HepG2 (cell line): Measurements from ENCODE around the gene LRRC8D.

Source experiments
- MYC ChIP-seq: sonication (generic); formaldehyde crosslinking; IDR thresholded peaks from 2 replicates; pipeline ENCODE4 v1.9.0; 2021; ENCODE audit warnings: missing genetic modification reagents, borderline replicate concordance
- NR3C1 ChIP-seq: sonication (generic); formaldehyde crosslinking; IDR thresholded peaks from 2 replicates; pipeline ENCODE4 v1.4.0; 2020; ENCODE audit warnings: missing genetic modification reagents
- POLR2A ChIP-seq, 2 experiments: IDR thresholded peaks; 2 replicates each; pipeline ENCODE4 v1.6.1; 2011; ENCODE audit warnings: low read depth in 2 of 2, low read length in 2 of 2, mild to moderate bottlenecking in 1 of 2, moderate library complexity in 1 of 2; ENCODE audit not compliant: insufficient read depth in 1 of 2
- RELA ChIP-seq: sonication (generic); formaldehyde crosslinking; IDR thresholded peaks from 2 replicates; pipeline ENCODE4 v1.4.0; 2020; ENCODE audit warnings: missing genetic modification reagents
- SMARCC2 ChIP-seq: fragments of 450-650 bp; IDR thresholded peaks from 2 replicates; pipeline ENCODE4 v1.6.1; 2017; ENCODE audit warnings: antibody characterized with exemption, mild to moderate bottlenecking
- TAF15 ChIP-seq: fragments of 200-400 bp; formaldehyde crosslinking; IDR thresholded peaks from one replicate; pipeline ENCODE4 v1.6.1; 2018; ENCODE audit warnings: mild to moderate bottlenecking, low read depth, low read length; ENCODE audit not compliant: poor library complexity, severe bottlenecking
- ZC3H4 ChIP-seq: sonication (generic); formaldehyde crosslinking; IDR thresholded peaks from 2 replicates; pipeline ENCODE4 v1.4.0; 2020; ENCODE audit warnings: missing genetic modification reagents, borderline replicate concordance
- ZNF24 ChIP-seq: fragments of 450-650 bp; IDR thresholded peaks from 2 replicates; pipeline ENCODE4 v1.6.1; 2017; ENCODE audit warnings: antibody characterized with exemption, mild to moderate bottlenecking
- ZNF274 ChIP-seq: sonication (generic); formaldehyde crosslinking; IDR thresholded peaks from 2 replicates; pipeline ENCODE4 v1.5.1; 2020; ENCODE audit warnings: mild to moderate bottlenecking, missing genetic modification reagents
- TF ChIP-seq, protein P1 (sequence below): sonication (generic); formaldehyde crosslinking; IDR thresholded peaks from 2 replicates; pipeline ENCODE4 v1.4.0; 2020; ENCODE audit warnings: missing genetic modification reagents
- TF ChIP-seq, protein P2 (sequence below): fragments of 450-650 bp; IDR thresholded peaks from 2 replicates; pipeline ENCODE4 v1.6.1; 2017; ENCODE audit warnings: mild to moderate bottlenecking

DNA sequence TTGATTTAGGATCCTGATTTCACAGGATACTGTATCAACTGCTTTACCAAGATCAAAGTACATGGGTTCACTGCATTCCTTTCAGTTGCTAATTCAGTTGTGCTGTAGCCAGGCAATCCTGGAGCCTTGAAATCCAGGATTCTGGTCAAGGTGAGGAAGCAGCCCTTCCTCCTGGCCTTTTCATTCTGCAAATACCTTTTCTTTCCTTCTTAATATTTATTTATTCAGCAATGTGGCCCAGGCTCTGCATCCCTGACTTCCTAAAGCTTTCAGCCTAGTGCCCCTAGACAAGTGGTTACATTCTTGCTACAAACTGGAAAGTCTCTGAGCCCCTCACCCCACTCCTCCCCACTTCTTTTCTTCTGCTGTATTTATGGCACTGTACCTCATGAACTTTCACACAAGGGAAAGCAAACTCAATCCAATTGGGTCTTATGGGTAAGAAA lies 16.2 kb downstream of the LRRC8D start:
- TF ChIP-seq MYC (CRISPR knock-in tag) (no peak), NR3C1 (no peak), ZNF274 (no peak), SMARCC2 (no peak), ZC3H4 (CRISPR knock-in tag) (no peak), RELA (CRISPR knock-in tag) (no peak), POLR2A (IDR thresholded peaks at IDR 0.05; ENCODE audit: insufficient read depth in 1 of 2, low read depth in 2 of 2, low read length in 2 of 2) (peak in 1 of 2 experiments; percentile 22; a peak in 1 of 4 replicates), TAF15 (no peak), ZNF24 (no peak)
- TF ChIP-seq, protein P1, sequence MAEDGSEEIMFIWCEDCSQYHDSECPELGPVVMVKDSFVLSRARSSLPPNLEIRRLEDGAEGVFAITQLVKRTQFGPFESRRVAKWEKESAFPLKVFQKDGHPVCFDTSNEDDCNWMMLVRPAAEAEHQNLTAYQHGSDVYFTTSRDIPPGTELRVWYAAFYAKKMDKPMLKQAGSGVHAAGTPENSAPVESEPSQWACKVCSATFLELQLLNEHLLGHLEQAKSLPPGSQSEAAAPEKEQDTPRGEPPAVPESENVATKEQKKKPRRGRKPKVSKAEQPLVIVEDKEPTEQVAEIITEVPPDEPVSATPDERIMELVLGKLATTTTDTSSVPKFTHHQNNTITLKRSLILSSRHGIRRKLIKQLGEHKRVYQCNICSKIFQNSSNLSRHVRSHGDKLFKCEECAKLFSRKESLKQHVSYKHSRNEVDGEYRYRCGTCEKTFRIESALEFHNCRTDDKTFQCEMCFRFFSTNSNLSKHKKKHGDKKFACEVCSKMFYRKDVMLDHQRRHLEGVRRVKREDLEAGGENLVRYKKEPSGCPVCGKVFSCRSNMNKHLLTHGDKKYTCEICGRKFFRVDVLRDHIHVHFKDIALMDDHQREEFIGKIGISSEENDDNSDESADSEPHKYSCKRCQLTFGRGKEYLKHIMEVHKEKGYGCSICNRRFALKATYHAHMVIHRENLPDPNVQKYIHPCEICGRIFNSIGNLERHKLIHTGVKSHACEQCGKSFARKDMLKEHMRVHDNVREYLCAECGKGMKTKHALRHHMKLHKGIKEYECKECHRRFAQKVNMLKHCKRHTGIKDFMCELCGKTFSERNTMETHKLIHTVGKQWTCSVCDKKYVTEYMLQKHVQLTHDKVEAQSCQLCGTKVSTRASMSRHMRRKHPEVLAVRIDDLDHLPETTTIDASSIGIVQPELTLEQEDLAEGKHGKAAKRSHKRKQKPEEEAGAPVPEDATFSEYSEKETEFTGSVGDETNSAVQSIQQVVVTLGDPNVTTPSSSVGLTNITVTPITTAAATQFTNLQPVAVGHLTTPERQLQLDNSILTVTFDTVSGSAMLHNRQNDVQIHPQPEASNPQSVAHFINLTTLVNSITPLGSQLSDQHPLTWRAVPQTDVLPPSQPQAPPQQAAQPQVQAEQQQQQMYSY: peak; percentile 99
- TF ChIP-seq, protein P2, sequence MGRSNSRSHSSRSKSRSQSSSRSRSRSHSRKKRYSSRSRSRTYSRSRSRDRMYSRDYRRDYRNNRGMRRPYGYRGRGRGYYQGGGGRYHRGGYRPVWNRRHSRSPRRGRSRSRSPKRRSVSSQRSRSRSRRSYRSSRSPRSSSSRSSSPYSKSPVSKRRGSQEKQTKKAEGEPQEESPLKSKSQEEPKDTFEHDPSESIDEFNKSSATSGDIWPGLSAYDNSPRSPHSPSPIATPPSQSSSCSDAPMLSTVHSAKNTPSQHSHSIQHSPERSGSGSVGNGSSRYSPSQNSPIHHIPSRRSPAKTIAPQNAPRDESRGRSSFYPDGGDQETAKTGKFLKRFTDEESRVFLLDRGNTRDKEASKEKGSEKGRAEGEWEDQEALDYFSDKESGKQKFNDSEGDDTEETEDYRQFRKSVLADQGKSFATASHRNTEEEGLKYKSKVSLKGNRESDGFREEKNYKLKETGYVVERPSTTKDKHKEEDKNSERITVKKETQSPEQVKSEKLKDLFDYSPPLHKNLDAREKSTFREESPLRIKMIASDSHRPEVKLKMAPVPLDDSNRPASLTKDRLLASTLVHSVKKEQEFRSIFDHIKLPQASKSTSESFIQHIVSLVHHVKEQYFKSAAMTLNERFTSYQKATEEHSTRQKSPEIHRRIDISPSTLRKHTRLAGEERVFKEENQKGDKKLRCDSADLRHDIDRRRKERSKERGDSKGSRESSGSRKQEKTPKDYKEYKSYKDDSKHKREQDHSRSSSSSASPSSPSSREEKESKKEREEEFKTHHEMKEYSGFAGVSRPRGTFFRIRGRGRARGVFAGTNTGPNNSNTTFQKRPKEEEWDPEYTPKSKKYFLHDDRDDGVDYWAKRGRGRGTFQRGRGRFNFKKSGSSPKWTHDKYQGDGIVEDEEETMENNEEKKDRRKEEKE: no peak
